ENCODE results near the gene FBXO17.
"Not testable (repeated sequence)": the region's sequence is repeated elsewhere in the genome, so short reads cannot be mapped to it uniquely, and the experiment has no call there.

FBXO17 gene

GRCh38 chr19:38979812-38980211, 4.3 kb upstream of the FBXO17 start:
- DNase-seq (ENCODE audit: low read depth) = no peak

GRCh38 chr19:38978326-38978689, 2.8 kb upstream of the FBXO17 start:
- DNase-seq (ENCODE audit: low read depth) = no peak

- no peak for DNase-seq (ENCODE audit: low read depth)
Measured at GRCh38 chr19:38977445-38978325, 2.1 kb upstream of the FBXO17 start.

DNA sequence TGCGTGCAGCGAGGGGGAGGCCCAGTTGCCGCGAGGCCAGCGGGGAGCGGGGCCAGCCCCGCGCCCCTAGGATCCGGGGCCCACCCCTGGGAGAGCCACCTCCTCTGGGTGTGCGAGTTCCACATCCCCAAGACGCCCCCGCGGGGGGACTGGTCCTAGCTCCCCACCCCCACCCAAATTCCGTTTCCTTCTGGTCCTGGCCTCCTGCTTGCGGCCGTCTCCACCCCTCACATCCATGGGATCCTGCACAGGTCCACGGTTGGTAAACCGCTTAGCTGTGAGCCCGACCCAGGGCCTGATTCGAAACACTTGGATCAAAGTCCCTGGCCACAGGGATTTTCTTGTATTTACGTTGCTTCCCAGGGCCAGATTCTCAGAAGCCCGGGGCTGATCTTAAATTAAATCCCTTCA, 324 bp upstream of the FBXO17 start:
- no peak for DNase-seq (ENCODE audit: low read depth)

GRCh38 chr19:38974624-38975213, 823 bp downstream of the FBXO17 start:
- no peak for DNase-seq (ENCODE audit: low read depth)

GRCh38 chr19:38971672-38972071, 3.9 kb downstream of the FBXO17 start:
- DNase-seq (ENCODE audit: low read depth) = no peak

DNA sequence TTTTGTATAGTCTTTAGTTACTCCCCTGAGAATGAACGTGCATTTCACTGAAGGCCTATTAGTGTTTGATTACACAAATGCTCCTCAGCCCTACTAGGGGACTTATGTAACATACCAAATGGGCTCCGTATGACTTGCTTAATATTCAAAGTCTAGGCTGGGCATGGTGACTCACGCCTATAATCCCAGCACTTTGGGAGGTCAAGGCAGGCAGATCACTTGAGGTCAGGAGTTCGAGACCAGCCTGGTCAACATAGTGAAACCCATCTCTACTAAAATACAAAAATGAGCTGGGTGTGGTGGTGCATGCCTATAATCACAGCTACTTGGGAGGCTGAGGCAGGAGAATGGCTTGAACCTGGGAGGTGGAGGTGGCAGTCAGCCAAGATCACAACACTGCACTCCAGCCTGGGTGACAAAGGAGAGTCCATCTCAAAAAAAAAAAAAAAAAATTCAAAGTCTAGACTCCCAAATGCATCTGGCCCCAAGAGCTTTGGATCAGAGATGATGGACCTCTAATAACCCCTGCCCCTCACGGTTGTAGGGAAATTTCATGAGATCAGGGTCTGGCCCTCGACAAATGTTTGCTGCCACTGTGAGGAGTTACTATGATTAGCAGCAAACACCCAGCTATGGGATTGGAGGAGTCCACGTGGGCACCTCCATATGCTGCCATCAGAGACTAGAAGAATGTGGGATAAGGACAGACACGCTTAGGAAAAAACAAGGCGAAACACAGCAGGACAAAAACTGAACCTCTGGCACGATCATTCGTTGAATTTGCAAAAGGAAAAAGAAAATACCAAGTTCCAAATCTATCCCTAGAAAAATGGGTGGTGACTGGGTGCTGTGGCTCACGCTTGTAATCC, 4.6 kb downstream of the FBXO17 start:
- no peak for DNase-seq (ENCODE audit: low read depth)

- not testable (repeated sequence) for DNase-seq (ENCODE audit: low read depth)
Measured at GRCh38 chr19:38966149-38966548, 9.4 kb downstream of the FBXO17 start.

DNA sequence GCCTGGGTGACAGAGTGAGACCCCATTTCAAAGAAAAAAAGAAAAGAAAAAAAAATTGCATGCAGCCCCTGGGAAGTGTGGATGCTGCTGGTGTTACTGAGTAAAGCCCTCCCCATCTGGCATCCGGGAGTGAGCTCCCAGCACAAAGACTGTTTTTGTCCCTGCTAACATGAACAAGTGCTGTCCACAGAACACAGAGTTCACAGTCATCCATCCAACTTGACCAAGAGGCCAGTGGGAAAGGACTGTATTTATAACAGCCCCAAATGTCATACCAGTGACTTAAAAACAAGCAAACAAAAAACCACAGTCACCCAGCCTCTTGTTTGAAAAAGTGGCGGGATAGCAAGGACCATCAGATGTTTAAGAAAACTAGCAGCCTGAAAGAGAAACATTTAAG, 10.8 kb downstream of the FBXO17 start:
- DNase-seq (ENCODE audit: low read depth) = no peak

- no peak for DNase-seq (ENCODE audit: low read depth)
Measured at GRCh38 chr19:38959618-38960017, 15.9 kb downstream of the FBXO17 start.

GRCh38 chr19:38958301-38958700, 17.2 kb downstream of the FBXO17 start:
- DNase-seq (ENCODE audit: low read depth) = no peak

DNA sequence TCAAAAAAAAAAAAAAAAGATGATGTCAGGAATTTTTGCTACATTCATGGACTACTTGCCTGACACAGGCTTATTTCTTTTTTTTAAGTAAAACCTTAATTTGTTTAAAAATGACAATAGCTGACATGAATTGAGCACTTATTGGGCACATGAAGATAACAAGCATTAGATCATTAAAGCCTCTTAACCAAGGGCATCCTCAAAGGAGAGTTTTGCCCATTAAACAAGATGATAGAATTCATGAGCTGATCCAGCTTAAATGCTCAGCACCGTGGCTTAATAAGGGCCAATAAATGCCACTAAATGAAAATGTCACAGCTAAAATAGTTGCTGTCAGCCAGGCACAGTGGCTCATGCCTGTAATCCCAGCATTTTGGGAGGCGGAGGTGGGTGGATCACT, 19.3 kb downstream of the FBXO17 start:
- no peak for DNase-seq (ENCODE audit: low read depth)

- DNase-seq (ENCODE audit: low read depth) = no peak
Measured at GRCh38 chr19:38953677-38954076, 21.9 kb downstream of the FBXO17 start.

DNA sequence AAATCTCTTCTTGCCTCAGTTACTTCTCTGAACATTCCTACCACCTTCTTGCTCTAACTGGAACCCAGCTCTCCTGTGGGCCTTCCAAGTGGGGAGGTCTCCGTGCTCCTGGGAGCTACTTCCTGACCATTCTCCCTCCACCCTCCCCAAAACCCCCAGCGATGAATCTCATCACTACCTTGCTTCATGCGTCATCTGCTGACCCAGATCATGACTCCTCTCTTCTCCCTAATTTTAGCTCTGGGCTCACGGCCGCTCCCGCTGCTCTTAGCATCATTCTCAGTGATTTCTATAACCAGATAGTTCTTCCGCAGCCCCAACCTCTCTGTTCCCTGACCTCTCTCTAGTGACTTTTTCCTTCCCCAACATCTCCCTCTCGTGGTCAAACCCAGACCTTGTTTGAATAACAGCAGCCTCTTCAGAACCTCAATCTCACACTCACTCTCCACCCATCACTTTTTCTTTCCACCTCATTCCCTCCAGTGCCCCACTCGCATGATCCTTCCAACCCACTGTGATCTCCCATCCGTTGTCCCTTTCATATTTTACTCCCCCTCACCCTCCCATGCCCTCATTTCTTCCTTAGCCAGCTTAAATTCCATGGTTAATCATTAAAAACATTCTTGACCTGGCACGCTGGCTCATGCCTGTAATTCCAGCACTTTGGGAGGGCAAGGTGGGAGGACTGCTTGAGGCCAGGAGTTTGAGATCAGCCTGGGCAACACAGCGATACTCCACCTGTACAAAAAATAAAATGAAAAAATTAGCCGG, 23.0 kb downstream of the FBXO17 start:
- DNase-seq (ENCODE audit: low read depth) = no peak

DNA sequence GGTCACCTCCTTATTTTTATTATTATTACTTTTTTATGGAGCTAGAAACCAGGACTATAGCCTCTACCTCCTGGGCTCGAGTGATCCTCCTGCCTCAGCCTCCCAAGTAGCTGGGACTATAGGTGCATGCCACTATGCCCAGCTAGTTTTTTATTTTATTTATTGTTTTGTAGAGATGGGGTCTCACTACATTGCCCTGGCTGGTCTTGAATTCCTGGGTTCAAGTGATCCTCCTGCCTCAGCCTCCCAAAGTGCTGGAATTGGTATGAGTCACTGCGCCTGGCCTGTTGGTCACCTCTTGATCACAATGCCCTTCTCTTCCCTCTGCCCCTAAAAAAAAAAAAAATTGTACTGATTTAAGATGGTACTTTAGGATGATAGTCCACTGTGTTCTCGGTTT, 24.4 kb downstream of the FBXO17 start:
- DNase-seq (ENCODE audit: low read depth) = no peak

GRCh38 chr19:38949580-38950367, 25.8 kb downstream of the FBXO17 start:
- peak; percentile 74 for DNase-seq (ENCODE audit: low read depth)

GRCh38 chr19:38946229-38947010, 29.1 kb downstream of the FBXO17 start:
- DNase-seq (ENCODE audit: low read depth) = no peak

DNA sequence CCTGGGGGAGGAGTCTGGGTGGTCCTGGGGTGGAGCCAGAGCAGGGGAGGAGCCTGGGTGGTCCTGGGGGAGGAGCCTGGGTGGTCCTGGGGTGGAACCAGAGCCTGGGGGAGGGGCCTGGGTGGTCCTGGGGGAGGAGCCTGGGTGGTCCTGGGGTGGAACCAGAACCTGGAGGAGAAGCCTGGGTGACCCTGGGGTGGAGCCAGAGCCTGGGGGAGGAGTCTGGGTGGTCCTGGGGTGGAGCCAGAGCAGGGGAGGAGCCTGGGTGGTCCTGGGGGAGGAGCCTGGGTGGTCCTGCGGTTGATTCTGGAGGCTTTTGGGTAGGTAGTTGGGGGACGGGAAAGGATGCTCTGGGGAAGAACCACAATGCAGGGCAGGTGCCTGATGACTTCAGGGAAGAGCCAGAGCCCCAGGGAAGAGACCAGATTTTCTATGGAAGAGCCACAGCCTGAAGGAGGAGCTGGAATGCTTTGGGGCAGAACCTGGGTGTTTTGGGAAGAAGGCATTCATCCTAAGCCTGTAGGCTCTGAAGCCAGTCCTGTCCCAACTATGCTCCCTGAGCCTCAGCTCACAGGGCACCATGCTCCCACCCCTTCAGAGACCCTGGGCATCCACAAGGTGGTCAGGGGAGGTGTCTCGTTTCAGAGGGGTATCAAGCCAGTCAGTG, 29.8 kb downstream of the FBXO17 start:
- no peak for DNase-seq (ENCODE audit: low read depth)

GRCh38 chr19:38944981-38945506, 30.5 kb downstream of the FBXO17 start:
- no peak for DNase-seq (ENCODE audit: low read depth)

All from activated T-helper 9 cell treated with anti-CD3 and anti-CD28 coated beads, Interleukin-2, amount 50 U/mL, for 16 hours (primary cell).